HepG2 (cell line): ENCODE data around the gene DAZAP1. TPM values are rescaled to one million over a fixed set of nuclear protein-coding genes. Genes with fewer than 3 reads are reported as not detected.

Experiments used
- ARNT2 ChIP-seq: sonication (generic); formaldehyde crosslinking; IDR thresholded peaks from 2 replicates; pipeline ENCODE4 v1.8.0; 2022; ENCODE audit warnings: mild to moderate bottlenecking, low read depth, missing genetic modification reagents, moderate library complexity
- ASH2L ChIP-seq: fragments of 300-600, 200-600 bp; sonication (generic); IDR thresholded peaks from 2 replicates; pipeline ENCODE4 v1.7.0; 2017; ENCODE audit warnings: low read depth, mild to moderate bottlenecking, moderate library complexity, mixed read lengths, low read length; ENCODE audit not compliant: insufficient read length
- EEA1 ChIP-seq: sonication (generic); formaldehyde crosslinking; IDR thresholded peaks from 2 replicates; pipeline ENCODE4 v1.5.1; 2020; ENCODE audit warnings: mild to moderate bottlenecking, missing genetic modification reagents, borderline replicate concordance
- ETV6 ChIP-seq: sonication (generic); formaldehyde crosslinking; conservative IDR thresholded peaks from 2 replicates; pipeline ENCODE4 v1.4.0; 2020; ENCODE audit warnings: missing genetic modification reagents
- FOXK1 ChIP-seq: sonication (generic); formaldehyde crosslinking; IDR thresholded peaks from 2 replicates; pipeline ENCODE4 v1.4.0; 2020; ENCODE audit warnings: low read depth, missing genetic modification reagents, borderline replicate concordance
- HBP1 ChIP-seq: IDR thresholded peaks from 2 replicates; pipeline ENCODE4 v1.6.1; 2016; ENCODE audit warnings: low read depth, control low read depth
- HES4 ChIP-seq: sonication (generic); formaldehyde crosslinking; IDR thresholded peaks from 2 replicates; pipeline ENCODE4 v1.9.0; 2021; ENCODE audit warnings: mild to moderate bottlenecking, missing genetic modification reagents, borderline replicate concordance
- MAZ ChIP-seq, 2 experiments: sonication (generic) in 1 of 2; formaldehyde crosslinking in 1 of 2; IDR thresholded peaks; 2 replicates each; pipeline versions ENCODE4 v1.5.0 to v1.6.1; 2012 to 2020; ENCODE audit warnings: low read depth in 2 of 2, mild to moderate bottlenecking in 2 of 2, borderline replicate concordance in 1 of 2, improper control_type of control experiment in 1 of 2, low read length in 1 of 2, missing genetic modification reagents in 1 of 2, moderate library complexity in 1 of 2
- NONO ChIP-seq, 2 experiments: fragments of 450-650 bp in 1 of 2; sonication (generic) in 1 of 2; formaldehyde crosslinking in 1 of 2; IDR thresholded peaks in 1 of 2; conservative IDR thresholded peaks in 1 of 2; 2 replicates each; pipeline versions ENCODE4 v1.6.1 to v1.8.0; 2017 to 2022; ENCODE audit warnings: mild to moderate bottlenecking in 1 of 2, missing genetic modification reagents in 1 of 2, moderate library complexity in 1 of 2
- RAD51 ChIP-seq: fragments of 450-650 bp; IDR thresholded peaks from 2 replicates; pipeline ENCODE4 v1.6.1; 2016; ENCODE audit warnings: borderline replicate concordance
- RBM39 ChIP-seq: fragments of 200-400 bp; formaldehyde crosslinking; IDR thresholded peaks from one replicate; pipeline ENCODE4 v1.6.1; 2018; ENCODE audit warnings: antibody characterized with exemption, mild to moderate bottlenecking, low read depth, low read length; ENCODE audit not compliant: poor library complexity, severe bottlenecking
- SRSF1 ChIP-seq: fragments of 200-400 bp; formaldehyde crosslinking; optimal IDR thresholded peaks from 2 replicates; pipeline ENCODE3; 2017; ENCODE audit warnings: mild to moderate bottlenecking, low read depth, low read length, moderate library complexity
- ZFY ChIP-seq: sonication (generic); formaldehyde crosslinking; IDR thresholded peaks from 2 replicates; pipeline ENCODE4 v1.4.0; 2020; ENCODE audit warnings: missing genetic modification reagents
- ZNF317 ChIP-seq: sonication (generic); formaldehyde crosslinking; IDR thresholded peaks from 2 replicates; pipeline ENCODE4 v1.5.0; 2020; ENCODE audit warnings: mild to moderate bottlenecking, missing genetic modification reagents
- ZNF574 ChIP-seq: sonication (generic); formaldehyde crosslinking; IDR thresholded peaks from 2 replicates; pipeline ENCODE4 v1.4.0; 2020; ENCODE audit warnings: missing genetic modification reagents
- polyA plus RNA-seq, 8 experiments: library from polyadenylated mRNA; depleted of rRNA in 3 of 8; stranded (reverse) in 7 of 8; unstranded in 1 of 8; fragments of >200 nt; fragmentation: Illumina TruSeq in 4 of 8; extraction: Trizol in 4 of 8; gene quantifications; 2 replicates each; pipeline versions ENCODE4 v1.2.1 to v1.2.3, GENCODE V29; 2011 to 2016; ENCODE audit warnings: low read depth in 4 of 8, missing spikeins in 1 of 8, mixed read lengths in 1 of 8; ENCODE audit not compliant: insufficient read depth in 1 of 8
- total RNA-seq, 5 experiments: library from RNA; depleted of rRNA; stranded (reverse); fragments of >200 nt; fragmentation: Illumina TruSeq; extraction: Trizol; gene quantifications; 2 replicates each; pipeline ENCODE4 v1.2.3, GENCODE V29; 2016; ENCODE audit warnings: low read depth in 1 of 5
- TF ChIP-seq, protein P1 (sequence below): sonication (generic); formaldehyde crosslinking; IDR thresholded peaks from 2 replicates; pipeline ENCODE4 v1.4.0; 2020; ENCODE audit warnings: low read depth, mild to moderate bottlenecking, missing genetic modification reagents

Gene DAZAP1
- total and polyA plus RNA-seq, 2 of the 13 experiments (the other 11 are each of a cell fraction or from before 2014, with no cell fraction given), result 63.3 to 79.2 TPM

DNA sequence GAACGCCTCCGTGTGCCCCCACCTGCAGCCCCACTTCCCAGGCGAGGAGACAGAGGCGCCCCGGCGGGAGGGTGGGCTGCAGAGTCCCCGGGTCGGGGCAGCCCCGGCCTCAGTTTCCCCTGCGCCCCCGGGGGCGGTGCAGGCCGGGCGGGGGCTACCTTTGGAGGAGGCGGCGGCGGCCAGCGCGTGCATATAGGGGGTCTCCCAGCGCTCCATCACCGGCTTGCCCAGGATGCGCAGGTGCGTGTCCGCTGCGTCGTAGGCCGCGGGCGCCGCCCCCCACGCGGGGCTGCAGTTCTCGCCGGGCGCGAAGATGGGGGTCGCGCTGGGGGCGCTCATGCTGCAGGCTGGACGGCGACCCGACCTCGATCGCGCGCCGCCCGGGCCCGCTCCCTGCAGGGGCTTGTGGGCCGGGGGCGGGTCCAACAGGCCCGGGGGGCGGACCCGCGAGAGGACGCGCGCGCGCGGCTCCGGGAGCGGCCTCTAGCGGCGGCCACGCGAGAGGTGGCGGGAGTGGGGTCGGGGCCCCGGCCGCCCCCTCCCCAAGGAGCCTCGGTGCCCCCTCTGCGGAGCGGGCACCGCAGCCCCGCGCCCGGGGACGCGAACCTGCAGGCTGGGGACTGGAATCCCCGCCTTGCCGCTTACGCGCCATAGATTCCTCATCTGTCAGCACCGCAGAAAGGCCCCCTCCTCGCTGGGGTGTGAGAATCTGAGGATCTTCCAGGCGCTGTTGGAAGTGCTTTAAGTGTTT lies 6.1 kb upstream of the DAZAP1 start, which contains the start of gene GAMT (continued):
- TF ChIP-seq SRSF1 (peak; percentile 13), HBP1 (CRISPR knock-in tag) (no peak), HES4 (CRISPR knock-in tag) (peak; percentile 43; the same call in 1 of the 2 replicates), ZNF574 (CRISPR knock-in tag) (peak; percentile 62; the same call in 1 of the 2 replicates), NONO (IDR thresholded peaks at IDR 0.05) (no peak), NONO (CRISPR knock-in tag; conservative IDR thresholded peaks at IDR 0.05) (0 out of 2 replicates have a peak, but pooled peaks have one; percentile 31), ZNF317 (CRISPR knock-in tag) (no peak), ETV6 (CRISPR knock-in tag) (peak; percentile 74), RAD51 (no peak), RBM39 (no peak), MAZ (IDR thresholded peaks at IDR 0.05; ENCODE audit: borderline replicate concordance, low read depth, low read length) (0 out of 2 replicates have a peak, but pooled peaks have one; percentile 22), MAZ (CRISPR knock-in tag; IDR thresholded peaks at IDR 0.05; ENCODE audit: low read depth) (no peak), FOXK1 (no peak), EEA1 (CRISPR knock-in tag) (peak; percentile 45; the same call in 1 of the 2 replicates), ZFY (peak; percentile 80), ASH2L (peak; percentile 24), ARNT2 (CRISPR knock-in tag) (peak; percentile 6; the same call in 1 of the 2 replicates)
- TF ChIP-seq, protein P1, sequence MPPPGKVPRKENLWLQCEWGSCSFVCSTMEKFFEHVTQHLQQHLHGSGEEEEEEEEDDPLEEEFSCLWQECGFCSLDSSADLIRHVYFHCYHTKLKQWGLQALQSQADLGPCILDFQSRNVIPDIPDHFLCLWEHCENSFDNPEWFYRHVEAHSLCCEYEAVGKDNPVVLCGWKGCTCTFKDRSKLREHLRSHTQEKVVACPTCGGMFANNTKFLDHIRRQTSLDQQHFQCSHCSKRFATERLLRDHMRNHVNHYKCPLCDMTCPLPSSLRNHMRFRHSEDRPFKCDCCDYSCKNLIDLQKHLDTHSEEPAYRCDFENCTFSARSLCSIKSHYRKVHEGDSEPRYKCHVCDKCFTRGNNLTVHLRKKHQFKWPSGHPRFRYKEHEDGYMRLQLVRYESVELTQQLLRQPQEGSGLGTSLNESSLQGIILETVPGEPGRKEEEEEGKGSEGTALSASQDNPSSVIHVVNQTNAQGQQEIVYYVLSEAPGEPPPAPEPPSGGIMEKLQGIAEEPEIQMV (CRISPR knock-in tag), result peak; percentile 85
